ENCODE results near the gene KRTAP20-3. TPM values are rescaled to one million over a fixed set of nuclear protein-coding genes. Genes with fewer than 3 reads are reported as not detected.

KRTAP20-3 gene
- not detected for total RNA-seq

DNA sequence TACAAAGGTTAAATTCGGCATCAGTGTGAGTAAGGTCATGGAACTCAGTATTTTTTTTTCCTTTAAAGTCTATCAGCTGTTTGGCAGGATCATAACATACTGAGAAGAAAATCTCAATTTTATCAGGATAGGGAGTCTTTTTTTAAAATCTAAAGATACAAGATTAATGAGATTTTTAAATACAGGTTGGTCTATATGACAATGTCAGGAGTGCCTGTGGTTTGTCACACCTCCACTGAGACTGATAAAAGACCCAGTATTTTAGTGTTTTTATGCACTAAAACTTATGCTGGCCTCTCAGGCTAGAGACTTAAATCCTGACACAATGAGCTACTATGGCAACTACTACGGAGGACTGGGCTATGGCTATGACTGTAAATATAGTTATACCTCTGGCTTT lies at the start of gene KRTAP20-3:
Gene KRTAP20-3, plus strand, starts transcription at position 301 of the 400 bp plus-strand sequence.

DNA sequence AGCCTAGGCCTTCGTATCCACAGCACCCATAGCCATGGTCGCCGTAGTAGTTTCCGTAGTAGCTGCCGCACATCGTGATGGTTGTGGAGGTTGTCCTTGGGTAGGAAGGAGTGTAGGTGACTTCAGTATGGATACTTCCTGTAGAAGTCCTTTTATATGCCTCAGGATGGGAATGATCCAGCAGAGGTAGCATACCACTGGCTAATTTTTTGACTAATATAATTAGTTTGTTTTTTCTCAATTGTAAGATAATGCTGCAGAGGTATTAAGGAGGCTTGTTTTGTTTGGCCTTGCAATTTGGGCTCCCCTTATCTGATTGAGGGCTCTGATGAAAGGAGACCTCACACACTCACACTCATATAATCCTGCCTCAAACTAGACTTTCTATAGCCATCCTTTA lies 43.9 kb upstream of the KRTAP20-3 start, which contains the start of gene KRTAP6-2:
Gene KRTAP6-2, minus strand, starts transcription at position 101 of the 400 bp plus-strand sequence. Its CDS starts 28 bp downstream, at position 73.

DNA sequence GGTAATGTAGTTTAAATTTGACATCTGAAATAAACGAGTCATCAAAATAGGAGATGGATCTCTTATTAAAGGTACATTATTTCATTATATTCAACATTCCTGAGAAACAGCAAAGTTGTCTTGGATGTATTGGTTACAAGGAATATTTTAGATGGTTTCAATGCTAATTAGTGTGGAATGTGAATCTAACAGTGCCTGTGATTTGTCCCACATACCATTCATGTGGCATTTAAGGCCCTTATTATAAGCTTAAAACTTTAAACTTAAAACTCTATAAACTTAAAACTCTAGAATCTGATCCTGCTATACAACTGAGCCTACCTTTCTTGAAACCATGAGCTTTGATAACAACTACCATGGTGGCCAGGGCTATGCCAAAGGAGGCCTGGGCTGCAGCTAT lies 41.9 kb upstream of the KRTAP20-3 start, which contains the start of gene KRTAP22-1:
Gene KRTAP22-1, plus strand, starts transcription at position 301 of the 400 bp plus-strand sequence.

DNA sequence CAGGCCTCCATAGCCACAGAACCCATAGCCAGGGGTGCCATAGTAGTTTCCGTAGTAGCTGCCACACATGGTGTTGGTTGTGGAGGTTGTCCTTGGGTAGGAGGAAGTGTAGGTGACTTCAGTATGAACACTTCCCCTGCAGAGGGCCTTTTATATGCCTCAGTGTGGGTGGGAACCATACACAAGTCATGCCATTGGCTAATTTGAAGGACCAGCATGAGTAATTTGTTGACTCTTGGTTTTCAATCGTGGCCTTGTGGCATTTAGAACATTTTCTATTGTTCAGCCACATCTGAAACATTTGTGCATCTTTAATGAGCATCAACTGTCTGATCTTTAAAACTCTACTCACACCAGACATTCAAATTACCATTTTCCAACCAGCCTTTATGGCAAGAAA lies 28.8 kb upstream of the KRTAP20-3 start, which contains the start of gene KRTAP6-1:
Gene KRTAP6-1, minus strand, starts transcription at position 95 of the 400 bp plus-strand sequence. Its CDS starts 26 bp downstream, at position 69.

DNA sequence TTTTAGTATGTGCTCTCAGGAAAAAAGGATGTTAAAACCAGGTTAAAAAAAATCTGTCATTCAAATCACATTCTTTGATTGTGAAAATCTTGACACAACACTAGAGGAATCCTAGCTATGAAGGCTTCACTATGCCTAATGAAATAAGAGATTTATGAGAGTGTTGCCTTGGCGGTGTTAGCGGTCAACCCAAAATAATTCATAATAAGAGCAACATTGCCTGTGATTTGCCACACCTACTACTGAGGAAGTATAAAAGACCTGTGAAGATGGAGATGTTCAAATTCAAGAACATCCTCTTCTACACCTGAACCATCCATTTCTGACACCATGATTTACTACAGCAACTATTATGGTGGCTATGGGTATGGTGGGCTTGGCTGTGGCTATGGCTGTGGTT lies 26.5 kb upstream of the KRTAP20-3 start, which contains the start of gene KRTAP20-1:
Gene KRTAP20-1, plus strand, starts transcription at position 301 of the 400 bp plus-strand sequence. Its CDS starts 30 bp downstream, at position 331.

DNA sequence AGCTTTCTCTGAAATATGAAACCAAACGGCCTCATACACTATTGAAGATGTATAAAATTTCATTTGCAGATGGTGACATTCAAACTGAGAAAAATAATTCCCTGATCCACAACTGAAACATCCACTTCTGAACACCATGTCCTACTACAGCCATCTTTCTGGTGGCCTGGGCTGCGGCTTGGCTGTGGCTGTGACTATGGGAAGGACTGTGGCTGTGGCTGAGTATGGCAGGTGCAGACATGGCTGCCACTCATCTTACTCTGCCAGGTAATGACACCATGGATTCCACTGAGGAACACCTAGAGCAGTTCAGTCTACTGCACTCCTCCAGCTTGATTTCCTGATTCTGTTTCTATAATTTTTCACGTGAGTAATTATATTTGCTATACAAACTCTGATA lies 22.1 kb upstream of the KRTAP20-3 start, which contains the start of gene KRTAP20-4:
Gene KRTAP20-4, plus strand, starts transcription at position 106 of the 400 bp plus-strand sequence.

GRCh38 chr21:30634906-30635305 lies 7.8 kb upstream of the KRTAP20-3 start, which contains the start of gene KRTAP20-2:
Gene KRTAP20-2, plus strand, starts transcription at chr21:30635206. Its CDS starts 58 bp downstream, at chr21:30635264.

Small RNAs within 50 kb of the gene (small RNA-seq; reads per million reads assigned to genes)
- not detected for gene KRTAP20-1
- gene KRTAP20-3 = not detected
- gene KRTAP20-4 = not detected
- gene KRTAP22-1 = not detected

Other genes with a start within 250 kb of the KRTAP20-3 start
- not detected for gene KRTAP13-1, start 246.8 kb upstream of the KRTAP20-3 start, total RNA-seq
- gene KRTAP13-3, start 216.9 kb upstream of the KRTAP20-3 start, total RNA-seq = not detected
- not detected for gene KRTAP13-4, start 212.6 kb upstream of the KRTAP20-3 start, total RNA-seq
- gene KRTAP15-1, start 202.6 kb upstream of the KRTAP20-3 start, total RNA-seq = not detected
- gene KRTAP19-1, start 162.5 kb upstream of the KRTAP20-3 start, total RNA-seq = not detected
- gene KRTAP19-2, start 155.4 kb upstream of the KRTAP20-3 start, total RNA-seq = not detected
- gene KRTAP19-3, start 150.9 kb upstream of the KRTAP20-3 start, total RNA-seq = not detected
- not detected for gene KRTAP19-4, start 145.7 kb upstream of the KRTAP20-3 start, total RNA-seq
- not detected for gene KRTAP19-5, start 140.7 kb upstream of the KRTAP20-3 start, total RNA-seq
- gene KRTAP19-6, start 101.0 kb upstream of the KRTAP20-3 start, total RNA-seq = not detected
- not detected for gene KRTAP19-7, start 81.5 kb upstream of the KRTAP20-3 start, total RNA-seq
- gene KRTAP22-2, start 52.5 kb upstream of the KRTAP20-3 start, total RNA-seq = not detected
- gene KRTAP6-3, start 50.4 kb upstream of the KRTAP20-3 start, total RNA-seq = not detected
- not detected for gene KRTAP6-2, start 44.0 kb upstream of the KRTAP20-3 start, total RNA-seq
- not detected for gene KRTAP22-1, start 41.8 kb upstream of the KRTAP20-3 start, total RNA-seq
- not detected for gene KRTAP6-1, start 28.9 kb upstream of the KRTAP20-3 start, total RNA-seq
- not detected for gene KRTAP20-1, start 26.4 kb upstream of the KRTAP20-3 start, total RNA-seq
- gene KRTAP20-4, start 22.2 kb upstream of the KRTAP20-3 start, total RNA-seq = not detected
- gene KRTAP20-2, start 7.7 kb upstream of the KRTAP20-3 start, total RNA-seq = not detected
- not detected for gene KRTAP21-3, start 75.9 kb downstream of the KRTAP20-3 start, total RNA-seq
- not detected for gene KRTAP21-2, start 104.4 kb downstream of the KRTAP20-3 start, total RNA-seq
- not detected for gene KRTAP21-1, start 112.6 kb downstream of the KRTAP20-3 start, total RNA-seq
- not detected for gene KRTAP8-1, start 170.4 kb downstream of the KRTAP20-3 start, total RNA-seq
- not detected for gene KRTAP7-1, start 186.9 kb downstream of the KRTAP20-3 start, total RNA-seq
- not detected for gene KRTAP11-1, start 238.7 kb downstream of the KRTAP20-3 start, total RNA-seq

Data from diencephalon (tissue), 1 donor.